Right lobe of liver (tissue), 4 donors: ENCODE measurements around the gene LHB.
"Not testable (repeated sequence)": the region's sequence is repeated elsewhere in the genome, so short reads cannot be mapped to it uniquely, and the experiment has no call there.

Experiments
- CTCF ChIP-seq, 4 donors: fragments of 200-600 bp in 3 of 4; fragments of 450-650 bp in 1 of 4; IDR thresholded peaks; one replicate each; pipeline versions ENCODE4 v1.5.1 to v1.8.0; 2016 to 2022; ENCODE audit warnings: antibody characterized with exemption in 4 of 4, mild to moderate bottlenecking in 2 of 4
- POLR2A ChIP-seq: fragments of 450-650 bp; IDR thresholded peaks from one replicate; pipeline ENCODE4 v1.6.1; 2017; ENCODE audit warnings: antibody characterized with exemption, mild to moderate bottlenecking
- donor health status: DM: no; HTN: no; CAD: no.
- donor health status: DM: no; HTN: no; CAD: no.
- donor health status: DM: no; HTN: yes; CAD: no.

GRCh38 chr19:49031642-49032301 is 14.9 kb upstream of the LHB start, which contains the start of gene CGB2:
- TF ChIP-seq CTCF (IDR thresholded peaks at IDR 0.05) = peak in 2 of 4 donors; percentile 9 to 22
- TF ChIP-seq POLR2A = not testable (repeated sequence)
